PC-3 (cell line): ENCODE measurements around the gene NRG3. TPM values are rescaled to one million over a fixed set of nuclear protein-coding genes. Genes with fewer than 3 reads are reported as not detected.

Experiments
- ATAC-seq: fragments of 200-7000 bp; cut with Tn5 transposase; 2 replicates; pipeline ENCODE4 v1.9.1; 2020; ENCODE audit warnings: mild to moderate bottlenecking, moderate library complexity
- BruUV-seq: library from RNA; stranded (reverse); fragments of 400-500 nt; replicated peaks from 2 replicates; lab custom pipeline; 2021; lab: Mats Ljungman, UMichigan
- CTCF ChIA-PET: fragments of 300-600 bp; sonication (Branson Sonifier 250); formaldehyde crosslinking; loops from one replicate; lab custom pipeline; 2022; ENCODE audit warnings: antibody characterized with exemption; lab: Charles Lee
- POLR2A ChIA-PET: fragments of 300-600 bp; sonication (Branson Sonifier 250); formaldehyde crosslinking; loops from one replicate; lab custom pipeline; 2022; ENCODE audit warnings: antibody characterized with exemption; ENCODE audit not compliant: unreplicated experiment; lab: Charles Lee
- DNase-seq: peaks from one replicate; pipeline ENCODE4 v3.0.0-alpha.2; 2015
- H2AFZ ChIP-seq: fragments of 300-600 bp; sonication (generic); 2 replicates; pipeline ENCODE4 v1.6.0; 2016; ENCODE audit warnings: antibody characterized with exemption, low read length
- H3F3A ChIP-seq: fragments of 300-600 bp; sonication (generic); one replicate; pipeline ENCODE4 v1.6.0; 2017; ENCODE audit warnings: antibody characterized with exemption, low read length, control low read depth, mild to moderate bottlenecking; ENCODE audit not compliant: unreplicated experiment
- H3K27ac ChIP-seq: fragments of 300-600 bp; sonication (generic); 2 replicates; pipeline ENCODE4 v1.5.1; 2016; ENCODE audit warnings: mild to moderate bottlenecking, low read length
- H3K27me3 ChIP-seq: fragments of 300-600 bp; sonication (generic); 2 replicates; pipeline ENCODE4 v1.6.1; 2016; ENCODE audit warnings: low read length, mixed read lengths
- H3K36me3 ChIP-seq: fragments of 300-600 bp; sonication (generic); 2 replicates; pipeline ENCODE4 v1.6.1; 2016; ENCODE audit warnings: low read depth, mixed run types, low read length, mixed read lengths
- H3K4me1 ChIP-seq: fragments of 300-600 bp; sonication (generic); 2 replicates; pipeline ENCODE4 v1.5.1; 2016; ENCODE audit warnings: low read length; ENCODE audit not compliant: insufficient read depth
- H3K4me2 ChIP-seq: fragments of 300-600 bp; sonication (generic); 2 replicates; pipeline ENCODE4 v1.6.0; 2016; ENCODE audit warnings: low read length
- H3K4me3 ChIP-seq: fragments of 300-600 bp; sonication (generic); 2 replicates; pipeline ENCODE4 v1.5.1; 2016; ENCODE audit warnings: mild to moderate bottlenecking, low read length, mixed read lengths
- H3K79me2 ChIP-seq: fragments of 300-600 bp; sonication (generic); 2 replicates; pipeline ENCODE4 v1.6.1; 2017; ENCODE audit warnings: low read length, mixed read lengths
- H3K9ac ChIP-seq: fragments of 300-600 bp; sonication (generic); 2 replicates; pipeline ENCODE4 v1.6.0; 2016; ENCODE audit warnings: mild to moderate bottlenecking, low read length
- H3K9me2 ChIP-seq: fragments of 300-600 bp; sonication (generic); replicated peaks from 2 replicates; pipeline ENCODE4 v1.6.1; 2016; ENCODE audit warnings: mixed run types, low read length, mixed read lengths
- H3K9me3 ChIP-seq: fragments of 300-600 bp; sonication (generic); 2 replicates; pipeline ENCODE4 v1.6.1; 2016; ENCODE audit warnings: low read length, mixed read lengths
- H4K20me1 ChIP-seq: fragments of 300-600 bp; sonication (generic); 2 replicates; pipeline ENCODE4 v1.6.1; 2016; ENCODE audit warnings: low read length, mixed read lengths
- EZH2 ChIP-seq: fragments of 300-600 bp; sonication (generic); IDR thresholded peaks from one replicate; pipeline ENCODE4 v1.6.1; 2017; ENCODE audit warnings: antibody characterized with exemption, mild to moderate bottlenecking, low read length; ENCODE audit not compliant: unreplicated experiment
- EZH2phosphoT487 ChIP-seq: fragments of 300-600 bp; sonication (generic); IDR thresholded peaks from 2 replicates; pipeline ENCODE4 v1.6.1; 2018; ENCODE audit warnings: mild to moderate bottlenecking, antibody characterized with exemption, low read length, borderline replicate concordance
- intact Hi-C: fragments of 100-400 bp; cut with micrococcal nuclease; formaldehyde crosslinking; loops from 2 replicates; pipeline ENCODE4 v1.9.0; 2023
- total RNA-seq: library from RNA; depleted of rRNA; stranded (reverse); fragments of >200 nt; gene quantifications from 2 replicates; pipeline ENCODE4 v1.2.3, GENCODE V29; 2014
- TF ChIP-seq, protein P1 (sequence below): fragments of 300-600 bp; sonication (generic); conservative IDR thresholded peaks from 2 replicates; pipeline ENCODE4 v1.5.1; 2017; ENCODE audit warnings: antibody characterized with exemption, low read depth, mild to moderate bottlenecking, low read length

The NRG3 gene
- total RNA-seq, 1 experiment from 2014 or later: not detected

DNA sequence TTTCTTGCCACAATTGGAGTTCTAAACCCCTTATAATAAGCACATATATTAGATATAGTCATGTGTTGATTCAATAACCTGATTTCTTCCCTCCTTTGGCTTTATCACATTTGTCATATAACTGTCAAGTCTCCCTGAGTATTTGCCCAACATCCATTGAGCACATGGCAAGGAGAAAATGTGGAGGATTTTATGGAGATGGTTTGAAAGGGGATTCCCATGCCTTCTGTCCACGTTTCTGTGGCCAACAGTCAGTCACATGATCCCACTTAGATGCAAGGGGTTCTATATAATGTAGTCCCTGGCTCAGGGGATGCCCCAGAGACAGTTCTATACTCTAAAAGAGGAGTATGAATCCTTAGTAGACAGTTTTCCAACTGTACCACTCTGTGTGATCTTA, 577.7 kb downstream of the NRG3 start:
- TF ChIP-seq EZH2phosphoT487 (no peak), EZH2 (no peak)
- TF ChIP-seq, protein P1, sequence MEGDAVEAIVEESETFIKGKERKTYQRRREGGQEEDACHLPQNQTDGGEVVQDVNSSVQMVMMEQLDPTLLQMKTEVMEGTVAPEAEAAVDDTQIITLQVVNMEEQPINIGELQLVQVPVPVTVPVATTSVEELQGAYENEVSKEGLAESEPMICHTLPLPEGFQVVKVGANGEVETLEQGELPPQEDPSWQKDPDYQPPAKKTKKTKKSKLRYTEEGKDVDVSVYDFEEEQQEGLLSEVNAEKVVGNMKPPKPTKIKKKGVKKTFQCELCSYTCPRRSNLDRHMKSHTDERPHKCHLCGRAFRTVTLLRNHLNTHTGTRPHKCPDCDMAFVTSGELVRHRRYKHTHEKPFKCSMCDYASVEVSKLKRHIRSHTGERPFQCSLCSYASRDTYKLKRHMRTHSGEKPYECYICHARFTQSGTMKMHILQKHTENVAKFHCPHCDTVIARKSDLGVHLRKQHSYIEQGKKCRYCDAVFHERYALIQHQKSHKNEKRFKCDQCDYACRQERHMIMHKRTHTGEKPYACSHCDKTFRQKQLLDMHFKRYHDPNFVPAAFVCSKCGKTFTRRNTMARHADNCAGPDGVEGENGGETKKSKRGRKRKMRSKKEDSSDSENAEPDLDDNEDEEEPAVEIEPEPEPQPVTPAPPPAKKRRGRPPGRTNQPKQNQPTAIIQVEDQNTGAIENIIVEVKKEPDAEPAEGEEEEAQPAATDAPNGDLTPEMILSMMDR: no peak
- Histone ChIP-seq H3K4me1 (no peaks in the 10 kb centered on the region), H3K36me3 (no peaks in the 10 kb centered on the region), H3K27me3 (no peaks in the 10 kb centered on the region), H3F3A (no peaks in the 10 kb centered on the region), H2AFZ (no peak overlapping the region), H3K4me3 (no peak overlapping the region), H3K27ac (no peak overlapping the region), H3K9me2 (no peaks in the 10 kb centered on the region), H3K9me3 (no peaks in the 10 kb centered on the region), H3K9ac (no peak overlapping the region), H3K79me2 (no peaks in the 10 kb centered on the region), H3K4me2 (no peak overlapping the region), H4K20me1 (no peaks in the 10 kb centered on the region)
- intact Hi-C loops: no loop called here
- CTCF ChIA-PET: no interaction called here
- POLR2A ChIA-PET: no interaction called here
- DNase-seq (no peak), ATAC-seq (no peak)
- no TSS peak for BruUV-seq

DNA sequence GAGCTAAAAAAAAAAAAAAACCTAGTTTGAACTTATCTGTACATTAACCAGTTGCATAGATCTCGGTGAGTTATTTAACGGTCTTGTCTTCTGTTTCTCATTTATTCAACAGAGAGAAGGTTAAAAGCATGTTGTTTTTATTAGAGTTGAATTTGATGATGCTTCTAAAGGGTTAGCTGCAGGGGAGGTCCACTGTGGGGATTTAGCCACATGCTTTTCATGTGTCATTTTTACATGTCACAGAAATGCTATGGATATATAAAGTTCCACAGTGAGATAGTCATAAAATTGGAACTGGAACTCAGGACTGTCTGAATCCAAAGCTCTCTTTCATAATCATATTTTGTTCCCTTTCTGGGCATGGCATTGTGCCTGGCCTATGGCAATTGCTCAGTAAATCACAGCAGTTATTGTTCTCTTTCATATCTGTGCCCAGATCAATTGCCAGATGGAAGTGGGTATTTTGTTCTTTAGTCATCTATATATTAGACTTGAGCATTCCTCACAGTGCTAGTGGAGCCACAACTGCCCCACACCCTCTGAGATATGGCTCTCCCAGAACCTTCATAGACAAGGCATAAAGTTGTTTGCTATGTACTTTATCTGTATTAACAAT, 578.8 kb downstream of the NRG3 start:
- no peak overlapping the region for H3K27ac ChIP-seq
- no peak overlapping the region for H3K9ac ChIP-seq
- H3K9me3 ChIP-seq: no peaks in the 10 kb centered on the region
- H3K4me1 ChIP-seq: no peaks in the 10 kb centered on the region
- H3K79me2 ChIP-seq: no peaks in the 10 kb centered on the region
- no peak overlapping the region for H3K4me2 ChIP-seq
- ChIA-PET CTCF (no interaction called here), POLR2A (no interaction called here)
- H3K4me3 ChIP-seq: no peak overlapping the region
- H3K36me3 ChIP-seq: no peaks in the 10 kb centered on the region
- H4K20me1 ChIP-seq: no peaks in the 10 kb centered on the region
- TF ChIP-seq, protein P1: no peak
- TF ChIP-seq EZH2 (no peak), EZH2phosphoT487 (no peak)
- ATAC-seq (no peak), DNase-seq (no peak)
- no TSS peak for BruUV-seq
- no peaks in the 10 kb centered on the region for H3K27me3 ChIP-seq
- H3K9me2 ChIP-seq: no peaks in the 10 kb centered on the region
- no peak overlapping the region for H2AFZ ChIP-seq
- intact Hi-C loops: no loop called here
- H3F3A ChIP-seq: no peaks in the 10 kb centered on the region

DNA sequence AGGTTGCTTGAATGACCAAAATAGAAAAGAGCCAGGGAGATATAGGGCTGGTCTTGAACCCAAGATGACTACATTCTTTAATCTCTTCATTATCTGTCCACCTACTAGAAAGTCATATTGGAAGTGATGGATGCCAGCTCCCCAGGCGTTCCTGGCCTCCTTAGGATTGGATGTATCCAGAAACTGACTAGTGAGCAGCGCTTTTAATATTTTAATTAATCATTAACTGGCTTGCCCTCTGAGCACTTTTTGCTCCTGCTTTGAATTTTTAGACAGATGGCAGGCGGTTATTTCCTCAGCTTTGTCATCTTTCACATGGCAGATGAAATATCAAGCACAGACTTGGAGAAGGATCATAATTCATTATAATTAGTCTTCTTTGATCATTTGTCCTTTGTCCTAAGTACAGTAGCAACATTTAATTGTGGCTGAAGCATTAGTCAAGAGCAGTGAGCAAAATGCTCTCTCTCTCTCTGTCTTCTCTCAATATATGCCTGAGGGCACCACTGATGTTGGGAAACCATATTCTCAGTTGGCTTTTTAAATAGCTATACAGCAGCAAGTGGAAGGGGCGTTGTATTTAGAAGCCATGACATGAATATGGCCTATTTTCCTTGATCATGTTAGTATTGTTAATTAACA, 588.0 kb downstream of the NRG3 start:
- H3K9me3 ChIP-seq: no peaks in the 10 kb centered on the region
- ATAC-seq (no peak), DNase-seq (no peak)
- ChIA-PET POLR2A (no interaction called here), CTCF (no interaction called here)
- TF ChIP-seq, protein P1: no peak
- TF ChIP-seq EZH2phosphoT487 (no peak), EZH2 (no peak)
- H3K27me3 ChIP-seq: no peaks in the 10 kb centered on the region
- no peaks in the 10 kb centered on the region for H3K79me2 ChIP-seq
- no peak overlapping the region for H3K4me2 ChIP-seq
- H3K27ac ChIP-seq: no peak overlapping the region
- H4K20me1 ChIP-seq: no peaks in the 10 kb centered on the region
- H3K9ac ChIP-seq: no peak overlapping the region
- intact Hi-C loops: no loop called here
- H3F3A ChIP-seq: no peaks in the 10 kb centered on the region
- H3K4me3 ChIP-seq: no peak overlapping the region
- BruUV-seq: no TSS peak
- no peaks in the 10 kb centered on the region for H3K36me3 ChIP-seq
- no peak overlapping the region for H2AFZ ChIP-seq
- no peaks in the 10 kb centered on the region for H3K4me1 ChIP-seq
- H3K9me2 ChIP-seq: no peaks in the 10 kb centered on the region
